HG03025 (cell line): Measurements from ENCODE around the gene EGR4.

Source experiments
- ATAC-seq: cut with Tn5 transposase; IDR thresholded peaks from one replicate; pipeline ENCODE4 v1.9.1; 2021; ENCODE audit warnings: mild to moderate bottlenecking, moderate library complexity; ENCODE audit not compliant: unreplicated experiment, low FRiP score

The EGR4 gene

DNA sequence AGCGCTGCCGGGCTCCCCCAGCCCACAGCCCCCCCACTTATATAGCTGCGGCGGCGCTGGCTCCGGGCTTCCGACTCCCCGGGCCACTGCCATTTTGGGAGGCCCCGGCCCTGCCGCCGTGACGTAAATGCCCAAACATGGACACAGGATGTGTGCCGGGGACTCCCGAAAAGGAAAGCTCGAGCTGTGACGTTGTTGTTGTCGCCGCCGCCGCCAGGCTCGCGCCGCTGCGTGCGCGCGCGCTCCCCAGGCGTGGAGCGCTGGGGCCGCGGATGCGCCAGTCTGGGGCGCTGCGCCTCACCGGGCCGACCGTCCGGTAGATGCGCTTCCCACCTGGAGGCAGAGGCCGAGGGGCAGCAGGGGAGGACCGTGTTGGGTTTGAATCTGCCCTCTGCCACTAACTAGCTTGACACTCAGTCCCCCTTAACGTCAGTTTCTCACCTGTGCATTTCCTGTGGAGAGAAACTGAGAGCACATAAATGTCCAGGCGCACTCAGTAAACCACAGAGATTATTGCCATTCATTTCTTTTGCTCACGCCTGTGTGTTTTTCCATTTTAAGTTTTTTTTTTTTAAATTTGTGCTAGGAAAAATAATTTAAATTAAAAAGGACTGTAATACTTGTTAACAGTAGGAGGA, at the start of gene EGR4:
TSS of gene EGR4 (minus strand) at position 15 of the 638 bp plus-strand sequence. CDS start 231 bp downstream, outside the sequence.
- ATAC-seq = peak; percentile 83

DNA sequence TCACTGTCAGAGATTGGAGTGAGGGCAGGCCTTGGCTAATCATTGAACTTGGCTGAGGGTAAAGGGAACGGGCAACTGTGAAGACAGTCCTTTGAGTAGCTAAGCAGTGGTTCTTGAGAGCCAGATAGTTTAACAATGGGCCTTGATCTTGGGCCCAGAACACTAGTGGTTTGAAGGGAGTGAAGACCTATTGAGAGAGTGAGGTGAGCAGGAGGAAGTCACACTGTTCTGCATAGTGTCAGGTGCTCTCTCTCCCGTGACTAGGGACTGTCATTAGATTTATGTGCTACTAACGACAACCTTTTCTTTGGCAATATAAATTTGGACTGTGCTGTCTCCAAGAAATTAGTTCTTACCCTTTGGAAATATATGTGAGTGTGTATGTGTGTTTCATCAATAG, 47.7 kb upstream of the EGR4 start:
- ATAC-seq = no peak

DNA sequence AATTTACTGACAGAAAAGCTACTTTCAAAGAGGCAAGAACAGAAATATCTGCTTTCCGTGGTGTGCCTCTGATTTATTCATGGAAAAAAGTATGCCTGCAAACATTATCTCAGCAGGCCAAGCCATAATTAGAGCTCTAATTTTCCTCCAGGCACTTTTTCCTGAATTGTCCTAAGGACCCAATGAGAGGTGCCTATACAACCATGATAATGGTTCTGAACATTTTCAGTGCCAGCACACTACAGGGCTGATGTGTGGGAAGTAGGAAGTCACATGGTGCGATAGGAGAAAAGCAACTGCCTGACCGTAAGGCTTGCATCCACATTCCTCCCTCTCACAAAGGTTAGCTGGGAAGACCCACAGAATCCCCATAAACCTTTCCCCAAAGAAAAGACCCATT, 45.9 kb upstream of the EGR4 start:
- no peak for ATAC-seq

DNA sequence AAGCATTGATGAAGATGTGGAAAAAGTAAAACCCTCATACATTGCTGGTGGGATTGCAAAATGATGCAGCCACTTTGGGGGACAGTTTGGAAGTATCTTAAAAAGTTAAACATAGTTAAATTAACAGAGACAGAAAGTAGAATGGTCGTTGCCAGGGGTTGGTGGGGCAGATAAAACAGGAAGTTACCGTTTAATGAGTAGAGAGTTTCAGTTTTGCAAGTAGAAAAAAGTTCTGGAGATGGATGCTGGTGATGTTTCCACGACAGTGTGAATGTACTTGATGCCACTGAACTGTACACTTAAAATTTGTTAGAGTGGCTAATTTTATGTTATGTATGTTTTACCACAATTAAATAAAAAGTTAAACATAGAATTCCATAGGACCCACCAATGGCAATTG, 44.5 kb upstream of the EGR4 start:
- no peak for ATAC-seq

- ATAC-seq = no peak
These were observed 41.3 kb upstream of the EGR4 start for GRCh38 chr2:73334620-73335019.

DNA sequence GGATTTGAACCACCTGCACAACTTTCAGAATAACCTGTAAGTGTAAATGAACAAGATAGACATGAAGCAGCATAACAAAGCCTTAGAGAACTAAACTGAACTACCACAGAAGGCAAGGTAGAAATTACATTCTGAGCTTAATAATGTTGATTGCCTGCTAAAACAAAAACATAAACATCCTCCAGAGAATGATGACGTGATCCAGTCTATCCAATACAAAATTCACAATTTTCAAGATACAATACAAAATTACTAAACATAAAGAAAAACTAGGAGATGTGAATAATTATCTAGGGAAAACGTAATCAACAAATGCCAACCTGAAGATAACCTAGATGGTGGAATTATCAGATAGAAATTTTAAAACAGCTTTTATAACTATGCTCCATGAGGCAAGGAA, 40.7 kb upstream of the EGR4 start:
- ATAC-seq = no peak

DNA sequence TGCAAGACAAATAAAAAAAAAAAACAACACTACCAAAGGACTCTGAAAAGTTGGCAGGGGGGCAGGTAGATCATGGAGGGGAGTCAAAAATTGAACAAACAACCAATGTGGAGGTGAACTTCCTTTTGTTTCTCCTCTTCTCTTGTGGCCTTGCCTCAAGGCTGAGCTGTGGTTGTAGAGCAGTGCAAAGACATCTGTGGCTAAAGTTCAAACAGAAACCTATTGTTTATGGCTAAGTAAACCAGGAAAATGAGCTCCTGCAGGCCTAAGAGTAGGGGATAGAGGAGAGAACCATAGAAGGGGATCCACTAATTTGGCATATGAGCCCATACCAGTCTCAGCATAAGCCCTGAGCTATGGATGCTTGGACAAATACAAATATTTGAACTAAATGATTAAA, 40.2 kb upstream of the EGR4 start:
- no peak for ATAC-seq

DNA sequence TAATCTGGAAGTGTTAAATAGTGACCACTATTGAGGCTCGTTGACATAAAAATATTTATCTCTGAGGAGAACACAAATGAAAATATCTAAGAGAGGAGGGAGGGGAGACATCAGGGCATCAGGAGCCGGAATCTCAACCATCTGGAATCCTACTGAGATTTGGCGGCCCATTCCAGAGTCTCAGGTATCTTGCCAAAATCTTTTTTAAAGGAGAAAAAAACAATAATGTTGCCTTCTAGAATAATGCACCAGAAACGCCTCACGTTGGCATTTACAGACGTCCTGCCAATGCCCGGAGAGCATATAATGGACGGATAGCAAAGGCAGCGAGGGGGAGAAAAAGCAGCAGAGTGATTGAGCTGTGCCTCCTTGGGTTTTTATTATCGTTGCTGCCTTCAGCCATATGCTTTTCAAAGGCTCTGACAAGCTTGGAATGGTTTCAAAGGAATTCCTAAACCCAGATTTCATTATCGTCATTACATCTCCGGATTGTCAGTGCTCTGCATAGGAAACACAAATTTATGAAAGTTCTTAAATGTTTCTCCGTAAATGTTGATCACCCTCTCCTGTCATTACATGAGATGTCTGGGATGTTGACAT, 30.9 kb upstream of the EGR4 start:
- no peak for ATAC-seq

DNA sequence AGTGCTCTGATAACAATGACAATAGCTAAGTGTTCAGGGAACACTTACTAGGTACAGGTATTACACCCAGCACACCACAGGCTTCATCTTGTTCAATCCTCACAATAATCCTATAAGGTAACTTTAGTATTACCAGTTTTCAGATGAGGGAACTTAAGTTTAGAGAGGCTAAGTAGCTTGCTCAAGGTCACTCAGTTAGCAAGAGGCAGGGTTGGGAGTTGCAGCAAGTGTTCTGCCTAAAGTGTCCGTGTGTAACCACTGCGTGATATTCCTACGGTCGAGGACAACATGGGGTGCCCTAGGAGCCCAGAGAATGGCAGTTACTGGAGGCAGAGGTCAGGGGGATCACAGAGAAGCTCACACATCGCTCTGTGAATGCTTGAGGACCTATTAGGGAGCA, 30.2 kb upstream of the EGR4 start:
- no peak for ATAC-seq

- no peak for ATAC-seq
These were observed 21.1 kb upstream of the EGR4 start for GRCh38 chr2:73314441-73314840.

DNA sequence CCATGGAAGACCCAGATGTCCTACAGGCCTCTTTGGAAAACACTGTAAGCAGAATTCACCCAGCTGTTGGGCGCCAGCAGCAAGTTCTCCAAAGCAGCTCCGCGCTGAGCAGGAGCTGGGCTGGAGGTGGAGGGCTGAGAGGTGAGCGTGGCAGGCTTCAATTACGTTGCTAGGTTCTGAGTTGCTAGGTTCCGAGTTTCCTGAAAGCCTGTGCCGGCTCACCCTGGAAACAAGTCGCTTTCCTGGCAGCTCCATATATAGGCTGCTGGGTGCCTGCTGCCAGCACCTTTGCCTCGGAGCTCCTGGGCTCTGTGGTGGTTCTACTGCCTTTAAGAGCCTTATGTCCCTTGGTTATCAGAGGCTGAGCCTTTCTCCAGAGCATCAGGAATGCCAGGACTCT, 14.4 kb upstream of the EGR4 start:
- ATAC-seq = no peak

DNA sequence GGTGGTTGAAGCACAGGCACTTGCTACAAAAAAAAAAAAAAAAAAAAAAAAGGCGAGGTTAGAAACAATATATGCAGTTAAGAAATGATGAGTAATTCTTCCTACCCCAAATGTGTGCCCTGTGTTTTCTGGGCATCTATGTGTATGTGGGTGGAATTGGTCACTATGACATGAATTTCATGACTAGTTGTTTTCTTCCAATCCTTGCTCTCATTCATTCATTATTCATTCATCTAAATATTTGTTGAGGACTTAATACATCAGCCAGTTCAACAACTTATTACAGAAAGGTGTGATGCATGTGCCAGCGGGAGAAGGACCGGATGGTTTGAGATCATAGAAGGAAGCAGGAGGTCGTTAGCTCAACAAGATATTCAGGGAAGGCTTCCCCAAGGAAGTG, 8.3 kb upstream of the EGR4 start:
- ATAC-seq = no peak

DNA sequence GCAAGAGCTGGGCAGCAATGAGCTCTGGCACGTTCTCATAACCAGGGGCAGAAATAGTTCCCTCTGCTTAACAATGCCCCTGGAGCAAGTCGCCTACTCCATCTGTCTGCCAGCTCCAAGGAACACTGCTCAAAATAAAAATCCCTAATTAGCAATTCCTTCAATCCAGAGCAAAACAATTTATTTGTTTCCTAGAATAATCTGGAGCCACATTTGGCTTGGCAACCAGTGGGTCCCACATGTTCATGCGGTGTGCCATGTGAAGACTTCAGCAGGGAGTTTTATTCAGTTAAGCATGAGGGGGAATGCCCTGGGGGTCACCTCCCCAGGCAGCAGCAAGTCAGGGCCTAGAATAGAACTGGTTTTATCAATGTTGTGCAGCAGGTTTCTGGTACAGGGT, 7.6 kb upstream of the EGR4 start:
- ATAC-seq = no peak

DNA sequence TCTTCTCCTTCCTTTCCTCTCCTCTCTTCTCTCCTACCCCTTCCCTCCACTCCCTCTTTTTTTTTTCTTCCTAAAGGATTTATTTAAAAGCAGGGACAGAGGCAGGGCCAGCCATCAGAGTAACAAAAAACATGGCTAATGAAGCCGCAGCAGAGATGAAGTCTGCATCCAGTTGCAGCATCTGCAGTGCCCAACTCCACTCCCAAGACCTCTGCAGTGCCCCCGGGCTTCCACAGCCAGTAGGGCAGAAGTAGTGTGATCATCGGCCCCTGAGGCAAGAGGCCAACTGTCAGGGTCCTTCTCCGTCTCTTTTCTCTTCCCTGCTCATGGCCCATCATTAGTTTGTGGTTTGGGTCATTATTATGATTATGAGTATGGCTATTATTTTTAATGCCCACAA, 4.2 kb upstream of the EGR4 start:
- no peak for ATAC-seq

DNA sequence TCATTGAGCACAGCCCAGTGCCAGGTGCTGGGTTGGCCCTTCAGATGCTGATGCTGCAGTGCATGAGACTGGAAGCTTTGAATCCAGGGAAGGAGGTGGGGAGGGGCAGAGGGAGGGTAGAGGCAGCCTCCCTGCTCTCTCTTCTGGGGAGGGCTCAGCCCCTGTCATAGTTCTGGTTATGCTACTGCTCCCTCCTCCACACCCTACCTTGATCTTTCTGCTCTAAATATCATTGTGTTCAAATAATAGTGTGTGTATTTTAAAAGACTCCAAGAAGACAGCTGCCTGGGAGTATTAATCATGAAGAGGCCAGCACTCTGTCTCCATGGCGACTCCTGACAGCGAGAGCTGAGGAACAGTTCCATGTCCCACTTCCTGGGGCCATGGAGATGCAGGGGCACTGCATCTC, 3.8 kb upstream of the EGR4 start:
- ATAC-seq = no peak

DNA sequence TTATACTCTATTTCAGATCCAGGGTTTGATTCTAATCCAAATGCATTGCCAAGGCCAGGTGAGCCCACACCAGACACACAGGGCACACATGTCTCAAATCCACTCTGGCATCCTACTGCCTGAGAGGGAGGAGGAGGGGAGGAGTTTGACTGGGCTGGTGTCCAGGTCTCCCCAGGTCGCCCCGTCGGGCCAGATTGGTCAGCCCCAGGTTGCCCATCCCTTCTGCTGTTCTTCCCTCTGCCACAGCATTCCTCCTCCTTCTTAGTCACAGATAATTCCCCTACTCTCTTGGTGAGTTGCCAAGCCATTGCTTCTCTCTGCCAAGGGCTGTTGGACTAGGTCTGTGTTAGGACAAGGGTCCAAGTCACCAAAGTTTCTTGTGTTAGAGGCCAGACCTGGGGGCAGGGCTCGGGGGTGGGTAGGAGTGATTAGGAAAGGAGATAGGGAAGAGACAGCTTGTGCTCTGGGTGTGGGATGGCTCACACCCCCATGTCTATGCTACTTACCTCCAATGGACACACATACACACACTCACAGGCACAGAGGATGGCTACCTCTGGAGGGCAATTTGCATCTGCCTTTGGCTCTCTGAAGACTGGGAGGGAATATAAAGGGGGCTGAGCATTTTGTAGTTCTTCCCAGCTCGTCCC, 2.5 kb upstream of the EGR4 start:
- ATAC-seq = no peak

DNA sequence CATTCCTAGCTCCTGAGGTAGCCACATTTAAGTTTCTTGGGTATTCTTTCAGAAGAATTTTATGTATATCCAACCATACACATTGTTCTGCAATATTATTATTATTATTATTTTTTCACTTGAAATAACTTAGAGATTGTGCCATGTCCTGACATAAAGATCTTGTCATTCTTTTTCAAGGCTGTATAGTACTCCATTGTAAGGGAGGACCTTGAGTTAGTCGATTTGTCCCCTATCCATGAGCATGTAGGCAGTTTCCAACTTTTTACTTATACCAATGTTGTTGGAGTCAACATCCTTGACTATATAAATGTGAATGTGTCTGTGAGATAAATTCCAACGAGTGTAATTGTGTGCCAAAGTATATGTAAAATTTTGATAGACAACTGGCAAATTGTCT, 891 bp upstream of the EGR4 start:
- no peak for ATAC-seq

DNA sequence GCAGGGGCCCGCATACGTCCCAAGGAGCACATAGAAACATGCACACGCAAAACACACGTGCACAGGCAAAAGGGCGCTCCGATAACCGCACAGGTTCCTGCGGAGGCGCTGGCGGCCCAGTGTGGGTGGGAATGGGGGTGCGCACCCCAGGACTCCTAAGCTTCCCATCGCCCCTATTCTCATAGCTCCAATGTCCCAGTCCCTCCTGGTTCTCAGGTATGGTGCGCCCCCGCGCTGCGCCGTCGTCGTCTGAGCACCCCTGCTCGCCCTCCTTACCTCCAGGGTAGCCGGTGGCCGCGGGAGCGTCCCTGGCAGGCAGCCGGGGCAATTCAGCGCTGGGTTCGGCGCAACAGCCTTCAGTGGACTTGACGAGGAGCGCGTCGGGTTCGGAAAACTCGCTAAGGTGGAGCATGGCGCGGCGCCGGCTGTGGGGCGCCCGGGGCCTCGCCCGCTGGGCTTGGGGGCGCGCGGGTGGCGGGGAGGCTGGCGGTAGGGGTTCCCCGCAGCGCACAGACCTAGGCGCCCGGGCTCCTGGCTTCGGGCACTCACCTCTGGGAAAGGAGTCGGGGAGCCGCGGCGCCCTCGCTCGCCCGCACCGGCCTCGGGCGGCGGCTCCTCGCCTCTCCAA, 328 bp downstream of the EGR4 start:
- no peak for ATAC-seq

DNA sequence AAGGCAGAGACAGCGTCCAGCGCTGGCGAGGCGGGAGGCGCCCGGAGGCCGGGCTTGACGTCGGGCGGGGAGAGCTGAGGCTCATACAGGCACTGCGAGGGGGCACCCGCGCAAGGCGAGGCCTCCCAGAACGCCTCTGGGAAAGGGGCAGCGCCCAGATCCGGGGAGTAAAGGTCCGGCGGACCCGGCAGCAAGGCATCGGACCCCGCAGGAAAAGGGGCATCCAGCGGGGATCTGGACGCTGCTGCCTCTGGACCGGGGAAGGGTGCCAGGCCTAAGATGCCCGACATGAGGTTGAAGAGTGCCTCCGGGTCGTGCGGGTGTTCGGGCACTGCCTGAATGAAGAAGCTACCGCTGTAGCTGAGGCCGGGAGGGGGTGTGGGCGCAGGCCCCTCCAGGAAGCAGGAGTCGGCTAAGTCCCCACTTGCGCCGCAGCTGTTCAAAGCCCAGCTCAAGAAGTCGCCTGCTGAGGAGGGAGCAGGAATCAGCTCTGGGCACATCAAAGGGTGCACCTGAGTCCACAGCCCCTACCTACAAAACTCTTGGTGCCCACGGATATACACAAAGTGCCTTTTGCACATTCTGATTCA, 937 bp downstream of the EGR4 start:
- ATAC-seq = no peak

DNA sequence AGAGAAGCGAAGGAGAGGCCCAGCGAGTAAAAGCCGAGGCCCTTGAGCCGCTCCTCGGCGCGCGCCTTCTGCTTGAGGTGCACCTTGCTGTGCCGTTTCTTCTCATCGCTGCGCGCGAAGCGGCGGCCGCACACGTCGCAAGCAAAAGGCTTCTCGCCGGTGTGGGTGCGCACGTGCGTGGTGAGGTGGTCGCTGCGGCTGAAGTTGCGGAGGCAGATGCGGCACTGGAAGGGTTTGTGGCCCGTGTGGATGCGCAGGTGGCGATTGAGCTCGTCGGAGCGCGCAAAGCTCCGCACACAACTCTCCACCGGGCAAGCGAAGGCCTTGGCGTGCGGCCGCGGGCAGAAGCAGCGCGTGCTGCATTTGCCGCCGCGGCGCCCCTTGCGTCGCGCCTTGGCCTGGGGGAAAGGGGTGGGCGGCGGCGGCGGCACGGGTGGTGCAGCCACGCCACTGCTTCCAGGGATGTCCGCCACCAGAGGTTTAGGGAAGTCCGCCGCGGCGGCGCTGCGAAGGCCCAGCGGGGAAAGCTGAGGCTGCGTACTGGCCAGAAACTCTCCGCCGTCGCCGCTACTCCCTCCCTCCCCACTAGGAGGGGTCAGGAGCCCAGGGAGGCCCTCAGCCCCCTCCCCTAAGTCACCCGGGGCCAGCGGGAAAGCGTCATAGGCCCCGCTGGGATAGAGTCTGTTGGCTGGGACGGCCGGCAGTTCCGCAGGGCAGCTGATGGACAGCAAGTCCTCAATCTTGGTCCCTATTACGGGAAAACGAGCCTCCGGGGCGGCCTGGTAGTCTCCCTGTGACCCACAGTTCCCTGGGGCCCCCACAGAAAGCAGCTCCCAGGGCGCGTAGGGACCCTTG, 1.7 kb downstream of the EGR4 start:
- no peak for ATAC-seq

DNA sequence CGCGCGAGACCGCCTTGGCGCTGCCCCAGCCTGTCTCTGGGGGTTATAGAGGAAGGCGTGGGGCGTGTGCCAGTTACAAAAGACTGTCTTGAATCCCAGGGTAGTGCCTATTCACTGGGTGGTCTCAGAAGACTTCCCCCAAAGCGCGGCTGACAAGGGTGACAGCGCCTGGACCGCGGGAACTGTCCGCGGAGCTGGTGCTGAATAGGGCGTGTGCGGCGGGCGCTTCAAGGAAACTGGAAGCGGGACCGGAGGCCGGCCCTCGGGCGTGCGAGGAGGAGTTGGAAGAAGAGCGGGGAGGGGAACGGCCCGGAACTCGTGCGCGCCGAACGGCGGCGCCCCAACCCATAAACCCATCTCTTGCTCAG, 2.3 kb downstream of the EGR4 start:
- no peak for ATAC-seq
